Stimulated activated CD4-positive, alpha-beta T cell treated with anti-CD3 and anti-CD28 coated beads, TNF-alpha, amount 100 ng/mL, for 1 hour (primary cell): ENCODE measurements around the gene LRPPRC.
"Not testable (repeated sequence)": the region's sequence is repeated elsewhere in the genome, so short reads cannot be mapped to it uniquely, and the experiment has no call there.

Experiments
- DNase-seq, 3 donors: peaks; one replicate each; pipeline ENCODE4 v3.0.0-alpha.2; 2020; ENCODE audit warnings: low read depth in 3 of 3, low spot score in 1 of 3

Gene LRPPRC

GRCh38 chr2:43995733-43996533 lies at the start of gene LRPPRC:
LRPPRC (minus strand) TSS chr2:43995989; CDS start chr2:43995947, 42 bp downstream.
- DNase-seq: peak; percentile 71 to 76 (median 74)

- DNase-seq: no peak
Observed at GRCh38 chr2:44045061-44045460, 49.3 kb upstream of the LRPPRC start.

GRCh38 chr2:44044281-44044720 lies 48.5 kb upstream of the LRPPRC start:
- peak; percentile 38 to 67 (median 44) for DNase-seq

DNA sequence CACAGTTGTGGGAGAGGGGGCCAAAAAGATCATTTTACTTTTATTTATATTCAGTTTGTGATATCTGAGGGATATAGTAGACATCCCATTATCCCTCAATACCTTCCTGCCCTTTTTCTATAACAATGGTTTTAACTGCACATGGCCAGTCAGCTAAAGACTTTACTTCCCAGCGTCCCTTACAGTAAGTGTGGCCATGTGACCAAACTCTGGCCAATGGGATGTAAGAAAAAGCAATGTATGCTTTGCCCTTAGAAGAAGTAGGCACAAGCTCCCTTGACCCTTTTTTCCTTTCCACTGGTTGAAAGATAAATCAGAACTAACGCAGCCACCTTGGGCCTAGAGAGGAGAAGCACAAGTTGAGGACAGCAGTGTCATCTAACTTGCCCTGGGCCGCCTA lies 44.6 kb upstream of the LRPPRC start:
- no peak for DNase-seq

DNA sequence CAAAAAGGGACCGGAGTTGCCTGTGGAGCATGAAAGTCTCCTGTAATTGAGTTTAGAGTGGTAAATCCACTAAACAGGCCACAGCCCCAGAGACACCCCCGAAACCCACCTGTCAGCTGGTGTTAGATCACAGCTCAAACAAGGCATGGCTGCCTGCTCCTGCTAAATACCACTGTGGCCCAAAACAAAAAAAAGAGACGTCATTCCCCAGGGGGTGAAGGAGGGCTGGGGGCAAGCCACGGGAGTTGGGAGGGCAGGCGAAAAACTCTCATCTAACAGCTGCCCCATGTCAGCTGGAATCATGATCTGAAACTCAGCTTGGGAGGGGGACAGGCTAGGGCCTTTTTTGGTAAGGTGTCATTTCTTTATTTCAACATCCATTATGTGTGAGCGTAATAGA lies 42.5 kb upstream of the LRPPRC start:
- no peak for DNase-seq

GRCh38 chr2:44037221-44037620 lies 41.4 kb upstream of the LRPPRC start:
- DNase-seq: no peak

- no peak for DNase-seq
Observed at GRCh38 chr2:44033947-44034346, 38.2 kb upstream of the LRPPRC start.

- not testable (repeated sequence) for DNase-seq
Observed at GRCh38 chr2:44027076-44027475, 31.3 kb upstream of the LRPPRC start.

GRCh38 chr2:44016282-44016681 lies 20.5 kb upstream of the LRPPRC start:
- DNase-seq: peak in 1 of 3 donors; percentile 15

- no peak for DNase-seq
Observed at GRCh38 chr2:44015239-44015638, 19.4 kb upstream of the LRPPRC start.

DNA sequence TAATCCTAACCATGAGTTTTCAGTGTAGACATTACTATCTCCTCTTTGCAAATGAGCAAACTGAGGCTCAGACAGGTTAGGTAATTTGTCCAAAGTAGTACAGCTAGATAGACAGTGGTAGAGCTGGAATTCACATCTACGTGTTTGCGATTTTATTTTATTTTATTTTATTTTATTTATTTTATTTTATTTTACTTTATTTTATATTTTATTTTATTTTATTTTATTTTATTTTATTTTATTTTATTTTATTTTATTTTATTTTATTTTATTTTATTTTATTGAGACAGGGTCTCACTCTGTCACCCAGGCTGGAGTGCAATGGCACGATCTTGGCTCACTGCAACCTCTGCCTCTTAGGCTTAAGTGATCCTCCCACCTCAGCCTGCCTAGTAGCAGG lies 17.4 kb upstream of the LRPPRC start:
- DNase-seq: not testable (repeated sequence)

- no peak for DNase-seq
Observed at GRCh38 chr2:44010266-44010665, 14.5 kb upstream of the LRPPRC start.

DNA sequence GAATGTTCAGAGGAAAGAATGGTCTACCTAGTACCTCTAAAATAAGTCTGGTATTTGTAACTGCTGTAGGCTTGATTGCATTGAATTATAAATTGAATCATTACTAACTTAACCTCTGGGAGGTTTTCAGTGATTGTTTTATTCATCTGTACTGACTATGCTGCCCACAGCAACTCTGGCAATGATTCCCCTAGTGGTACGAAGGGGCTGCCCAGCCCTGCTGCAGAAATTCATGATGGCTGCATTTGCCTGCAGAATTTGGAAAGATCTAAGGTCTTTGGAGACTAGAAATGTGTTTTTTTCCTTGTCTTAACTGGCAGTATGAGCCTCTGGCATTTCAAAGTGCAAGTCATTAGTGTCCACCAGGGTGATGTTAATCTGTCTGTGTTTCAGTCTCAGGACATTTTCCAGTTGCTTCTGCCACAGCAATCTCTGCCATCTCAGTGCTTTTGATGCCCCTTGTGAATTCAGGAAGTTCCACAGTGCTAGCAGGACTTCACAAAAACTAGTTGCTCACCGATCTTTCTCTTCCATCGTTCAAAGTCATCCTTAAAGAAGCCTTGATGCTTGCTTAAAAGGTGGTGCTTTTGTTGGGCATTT lies 13.4 kb upstream of the LRPPRC start:
- DNase-seq: no peak

GRCh38 chr2:44005846-44006245 lies 10.1 kb upstream of the LRPPRC start:
- no peak for DNase-seq

GRCh38 chr2:44004735-44005602 lies 9.2 kb upstream of the LRPPRC start:
- no peak for DNase-seq

DNA sequence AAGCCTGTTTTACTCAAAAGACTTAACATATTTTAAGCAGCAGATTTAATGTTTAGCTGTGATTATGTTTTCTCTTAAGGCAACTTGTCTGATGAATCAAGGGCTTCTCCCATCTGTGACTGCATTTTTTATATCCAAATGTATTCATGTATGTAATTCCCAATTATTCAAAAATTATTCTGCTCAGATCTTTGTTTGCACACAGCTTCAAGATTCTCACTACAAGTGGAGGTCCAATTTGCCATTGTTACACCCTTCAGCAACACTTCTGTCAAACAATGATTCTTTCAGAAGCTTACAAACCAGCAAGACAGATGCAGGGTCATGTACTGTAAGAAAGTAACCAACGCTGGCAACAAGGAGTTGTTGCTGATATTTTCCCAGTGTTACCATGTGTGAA lies 5.9 kb upstream of the LRPPRC start:
- no peak for DNase-seq

GRCh38 chr2:43998263-43998662 lies 2.5 kb upstream of the LRPPRC start:
- DNase-seq: no peak

DNA sequence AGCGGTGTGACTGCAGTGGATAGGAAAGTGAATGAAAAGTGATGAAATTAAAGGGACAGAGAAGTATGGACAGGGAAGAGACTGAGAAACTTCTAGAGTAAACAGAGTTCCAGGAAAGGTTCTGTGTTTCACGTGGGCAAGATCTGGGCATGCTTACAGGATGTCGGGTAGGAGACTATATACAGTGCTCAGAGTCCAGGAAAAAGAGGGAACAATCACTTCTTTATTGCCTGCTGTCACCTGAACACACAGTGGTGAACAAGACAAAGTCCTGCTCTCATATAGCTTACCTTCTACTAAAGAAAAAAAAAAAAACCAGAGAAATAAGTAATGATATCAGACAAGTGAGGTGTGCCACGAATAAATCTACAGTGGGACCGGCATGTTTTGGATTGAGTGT lies 2.4 kb downstream of the LRPPRC start:
- no peak for DNase-seq

- DNase-seq: no peak
Observed at GRCh38 chr2:43989545-43989944, 6.2 kb downstream of the LRPPRC start.

DNA sequence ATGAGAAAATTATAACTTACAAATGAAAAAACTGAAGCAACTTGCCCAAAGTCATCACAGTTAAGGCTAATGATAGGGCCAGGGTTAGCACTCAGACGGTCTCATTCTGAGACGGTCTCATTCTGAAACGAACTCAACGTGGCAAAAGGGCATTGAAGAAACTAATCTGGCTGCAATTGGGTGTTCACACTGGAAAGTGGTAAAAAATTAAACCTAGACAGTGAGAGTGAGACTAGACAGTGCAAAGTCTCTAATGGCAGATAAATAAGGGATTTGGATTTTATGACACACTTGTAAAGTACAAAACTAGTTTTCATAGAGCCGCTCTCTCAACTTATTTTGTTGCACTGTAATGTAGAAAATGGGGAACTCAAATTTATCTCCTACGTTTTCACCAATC lies 9.2 kb downstream of the LRPPRC start:
- no peak for DNase-seq

DNA sequence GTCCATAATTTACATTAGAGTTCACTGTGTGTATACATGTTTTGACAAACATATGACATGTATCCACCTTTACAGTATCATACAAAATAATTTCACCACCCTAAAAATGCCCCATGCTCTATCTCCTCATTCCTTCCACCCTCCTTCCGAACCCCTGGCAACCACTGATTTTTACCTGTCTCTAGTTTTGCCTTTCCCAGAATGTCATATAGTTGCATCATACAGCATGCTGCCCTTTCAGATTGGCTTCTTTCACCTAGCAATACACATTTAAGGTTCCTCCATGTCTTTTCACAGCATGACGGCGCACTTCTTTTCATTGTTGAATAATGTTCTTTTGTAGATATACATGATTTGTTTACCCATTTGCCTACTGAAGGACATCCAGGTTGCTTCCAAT lies 10.4 kb downstream of the LRPPRC start:
- DNase-seq: no peak

- no peak for DNase-seq
Observed at GRCh38 chr2:43984533-43984932, 11.3 kb downstream of the LRPPRC start.
